ENCODE data around the gene CIPC.
A peak's percentile ranks its signal among the peaks of the same experiment; 100 is the strongest.

CIPC gene

GRCh38 chr14:77103951-77104350 is 5.9 kb downstream of the CIPC start:
- DNase-seq: no peak

GRCh38 chr14:77104393-77104792 is 6.3 kb downstream of the CIPC start:
- no peak for DNase-seq

GRCh38 chr14:77105145-77105939 is 7.3 kb downstream of the CIPC start:
- no peak for DNase-seq

- no peak for DNase-seq
These were observed 8.6 kb downstream of the CIPC start for GRCh38 chr14:77106666-77107065.

GRCh38 chr14:77107228-77107627 is 9.2 kb downstream of the CIPC start:
- DNase-seq: no peak

- DNase-seq: no peak
These were observed 10.7 kb downstream of the CIPC start for GRCh38 chr14:77108753-77109152.

GRCh38 chr14:77109656-77110055 is 11.6 kb downstream of the CIPC start:
- no peak for DNase-seq

GRCh38 chr14:77110286-77110685 is 12.2 kb downstream of the CIPC start:
- no peak for DNase-seq

- no peak for DNase-seq
These were observed 13.0 kb downstream of the CIPC start for GRCh38 chr14:77111021-77111420.

GRCh38 chr14:77113644-77114043 is 15.6 kb downstream of the CIPC start:
- no peak for DNase-seq

GRCh38 chr14:77114609-77115008 is 16.6 kb downstream of the CIPC start:
- no peak for DNase-seq

GRCh38 chr14:77116172-77116817 is 18.2 kb downstream of the CIPC start:
- no peak for DNase-seq

- DNase-seq: no peak
These were observed 21.8 kb downstream of the CIPC start for GRCh38 chr14:77119851-77120250.

- peak in 1 of 2 experiments; percentile 8 for DNase-seq
These were observed 23.0 kb downstream of the CIPC start for GRCh38 chr14:77120771-77121743.

- no peak for DNase-seq
These were observed 24.6 kb downstream of the CIPC start for GRCh38 chr14:77122526-77123125.

- DNase-seq: no peak
These were observed 25.6 kb downstream of the CIPC start for GRCh38 chr14:77123381-77124325.

- peak; percentile 50 to 54 for DNase-seq
These were observed 26.6 kb downstream of the CIPC start for GRCh38 chr14:77124345-77125280.

GRCh38 chr14:77125281-77125801 is 27.3 kb downstream of the CIPC start:
- no peak for DNase-seq

GRCh38 chr14:77125823-77126325 is 27.8 kb downstream of the CIPC start:
- no peak for DNase-seq

- no peak for DNase-seq
These were observed 28.5 kb downstream of the CIPC start for GRCh38 chr14:77126461-77126990.

Measured in stimulated activated CD4-positive, alpha-beta T cell treated with anti-CD3 and anti-CD28 coated beads, Interleukin-4, amount 100 ng/mL, for 4 hours (primary cell).